ENCODE measurements around the gene CACNA1C.

CACNA1C gene

GRCh38 chr12:2276288-2277033 lies 223.7 kb downstream of the CACNA1C start:
- no peaks in the 10 kb centered on the region for H3K36me3 ChIP-seq (ENCODE audit: insufficient read depth, low read length)
- no peak overlapping the region for H3K4me2 ChIP-seq (ENCODE audit: insufficient read depth, low read length)
- no peaks in the 10 kb centered on the region; the same call in 1 of the 2 replicates for H4K20me1 ChIP-seq (ENCODE audit: insufficient read depth, low read length)
- no peak overlapping the region for H3K4me3 ChIP-seq (ENCODE audit: low read depth in 1 of 2, low read length in 2 of 2)
- no peaks in the 10 kb centered on the region for H3K79me2 ChIP-seq (ENCODE audit: insufficient read depth, low read length)
- no peaks in the 10 kb centered on the region for H3K4me1 ChIP-seq (ENCODE audit: insufficient read depth, low read length)
- no peaks in the 10 kb centered on the region for H3K9me3 ChIP-seq (ENCODE audit: insufficient read depth, low read length, severe bottlenecking)
- no peak overlapping the region for H3K27ac ChIP-seq (ENCODE audit: low read length)
- H2AFZ ChIP-seq (ENCODE audit: low read depth, low read length): no peak overlapping the region
- ATAC-seq (ENCODE audit: insufficient read depth, low read depth) (no peak), DNase-seq (no peak)
- H3K27me3 ChIP-seq (ENCODE audit: insufficient read depth, low read length, poor library complexity): no peaks in the 10 kb centered on the region
- TF ChIP-seq CTCF (IDR thresholded peaks at IDR 0.05; ENCODE audit: borderline replicate concordance, extremely low read depth, low read length, poor library complexity, severe bottlenecking) (no peak), EZH2 (IDR thresholded peaks at IDR 0.05; ENCODE audit: borderline replicate concordance, low read depth, low read length, severe bottlenecking) (no peak)
- H3K9ac ChIP-seq (ENCODE audit: low read depth, low read length): no peak overlapping the region

- ATAC-seq (ENCODE audit: insufficient read depth, low read depth) (no peak), DNase-seq (no peak)
- H2AFZ ChIP-seq (ENCODE audit: low read depth, low read length): no peak overlapping the region
- H3K27me3 ChIP-seq (ENCODE audit: insufficient read depth, low read length, poor library complexity): peaks cover 5% of the 10 kb centered on the region
- no peak overlapping the region for H3K4me2 ChIP-seq (ENCODE audit: insufficient read depth, low read length)
- H3K4me1 ChIP-seq (ENCODE audit: insufficient read depth, low read length): no peaks in the 10 kb centered on the region
- no peak overlapping the region for H3K4me3 ChIP-seq (ENCODE audit: low read depth in 1 of 2, low read length in 2 of 2)
- no peaks in the 10 kb centered on the region for H3K36me3 ChIP-seq (ENCODE audit: insufficient read depth, low read length)
- H4K20me1 ChIP-seq (ENCODE audit: insufficient read depth, low read length): no peaks in the 10 kb centered on the region; the same call in 1 of the 2 replicates
- no peak overlapping the region for H3K9ac ChIP-seq (ENCODE audit: low read depth, low read length)
- H3K79me2 ChIP-seq (ENCODE audit: insufficient read depth, low read length): no peaks in the 10 kb centered on the region
- no peak overlapping the region for H3K27ac ChIP-seq (ENCODE audit: low read length)
- no peak for TF ChIP-seq CTCF (IDR thresholded peaks at IDR 0.05; ENCODE audit: borderline replicate concordance, extremely low read depth, low read length, poor library complexity, severe bottlenecking)
- TF ChIP-seq EZH2 (IDR thresholded peaks at IDR 0.05; ENCODE audit: borderline replicate concordance, low read depth, low read length, severe bottlenecking): no peak
- H3K9me3 ChIP-seq (ENCODE audit: insufficient read depth, low read length, severe bottlenecking): no peaks in the 10 kb centered on the region
Measured at GRCh38 chr12:2277492-2278155, 224.8 kb downstream of the CACNA1C start.

GRCh38 chr12:2281446-2281845 lies 228.7 kb downstream of the CACNA1C start:
- ATAC-seq (ENCODE audit: insufficient read depth, low read depth) (no peak), DNase-seq (no peak)
- Histone ChIP-seq H2AFZ (ENCODE audit: low read depth, low read length) (no peak overlapping the region), H3K4me2 (ENCODE audit: insufficient read depth, low read length) (no peak overlapping the region), H3K27me3 (ENCODE audit: insufficient read depth, low read length, poor library complexity) (peaks cover 19% of the 10 kb centered on the region), H3K27ac (ENCODE audit: low read length) (no peak overlapping the region), H3K9me3 (ENCODE audit: insufficient read depth, low read length, severe bottlenecking) (no peaks in the 10 kb centered on the region), H3K36me3 (ENCODE audit: insufficient read depth, low read length) (no peaks in the 10 kb centered on the region), H3K4me3 (ENCODE audit: low read depth in 1 of 2, low read length in 2 of 2) (no peak overlapping the region), H3K79me2 (ENCODE audit: insufficient read depth, low read length) (no peaks in the 10 kb centered on the region), H3K9ac (ENCODE audit: low read depth, low read length) (no peak overlapping the region), H4K20me1 (ENCODE audit: insufficient read depth, low read length) (no peaks in the 10 kb centered on the region; the same call in 1 of the 2 replicates), H3K4me1 (ENCODE audit: insufficient read depth, low read length) (peaks cover 3% of the 10 kb centered on the region; the same call in 1 of the 2 replicates)
- TF ChIP-seq EZH2 (IDR thresholded peaks at IDR 0.05; ENCODE audit: borderline replicate concordance, low read depth, low read length, severe bottlenecking): no peak
- no peak for TF ChIP-seq CTCF (IDR thresholded peaks at IDR 0.05; ENCODE audit: borderline replicate concordance, extremely low read depth, low read length, poor library complexity, severe bottlenecking)

Data from DND-41 (cell line).